HG03342 (cell line): ENCODE measurements around the gene EIF4ENIF1.
A peak's percentile ranks its signal among the peaks of the same experiment; 100 is the strongest.
"Not testable (repeated sequence)": the region's sequence is repeated elsewhere in the genome, so short reads cannot be mapped to it uniquely, and the experiment has no call there.

Experiments
- ATAC-seq: cut with Tn5 transposase; IDR thresholded peaks from one replicate; pipeline ENCODE4 v1.9.1; 2021; ENCODE audit warnings: mild to moderate bottlenecking, moderate library complexity; ENCODE audit not compliant: unreplicated experiment

Gene EIF4ENIF1

DNA sequence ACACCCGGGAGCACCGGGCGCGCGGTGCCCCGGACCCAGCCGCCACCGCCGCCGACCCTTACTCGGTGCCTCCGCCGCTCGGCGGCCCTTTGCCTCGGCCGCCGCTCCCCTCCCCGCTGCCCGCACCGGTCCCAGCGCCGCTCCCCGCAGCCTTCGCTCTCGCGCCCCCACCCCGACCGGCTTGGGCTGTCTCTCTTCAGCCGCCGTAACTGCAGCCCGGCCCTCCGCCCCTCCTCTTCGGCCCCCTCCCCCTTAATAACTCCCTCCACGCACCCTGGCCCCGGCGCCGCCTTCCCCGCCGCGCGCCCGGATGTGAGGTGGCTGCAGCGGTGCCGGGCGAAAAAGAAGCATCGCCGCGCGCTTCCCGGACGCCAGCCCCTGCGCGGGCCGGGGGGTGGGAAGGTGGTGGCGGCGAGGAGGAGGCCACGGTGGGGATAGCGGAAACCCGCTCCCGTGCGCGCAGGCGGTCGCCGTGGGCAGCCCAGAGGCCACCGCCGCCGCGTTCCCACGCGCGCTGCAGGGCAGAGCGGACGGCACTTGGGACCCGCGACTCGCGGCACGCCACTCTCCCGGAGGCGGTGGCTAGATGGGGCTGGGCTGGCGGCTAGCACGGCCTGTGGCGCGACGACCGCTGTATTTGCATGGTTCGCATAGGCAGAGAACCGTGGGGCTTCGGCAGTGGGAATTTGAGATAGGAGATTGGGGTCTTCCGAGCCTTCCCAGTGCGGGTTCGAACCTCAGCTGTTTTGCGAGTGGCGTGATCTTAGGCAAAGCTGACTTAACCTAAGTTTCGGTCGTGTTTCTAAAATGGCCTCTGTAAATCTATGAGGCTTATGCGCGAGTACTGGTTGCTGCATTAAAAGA lies at the start of gene EIF4ENIF1:
EIF4ENIF1 (minus strand) TSS at position 211 of the 864 bp plus-strand sequence. CDS start 1,124 bp downstream, outside the sequence.
- ATAC-seq, result peak; percentile 36

DNA sequence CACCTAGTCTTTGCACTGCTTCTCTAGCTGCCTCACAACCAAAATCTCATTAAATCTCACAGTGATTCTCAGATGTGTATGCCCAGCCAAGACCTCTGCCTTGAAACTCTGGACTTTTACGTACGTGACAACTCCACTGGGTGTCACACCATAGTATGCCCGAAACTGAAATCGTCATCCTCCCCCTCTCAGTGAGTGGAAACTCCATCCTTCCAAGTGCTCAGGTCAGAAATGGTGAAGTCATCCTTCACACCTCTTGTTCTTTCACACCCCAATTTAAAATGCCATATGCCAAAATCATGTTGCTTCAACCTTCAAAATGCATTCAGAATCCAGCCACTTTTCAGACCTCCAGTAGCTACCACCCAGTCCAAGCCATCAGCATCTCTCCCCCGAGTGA lies 49.2 kb upstream of the EIF4ENIF1 start:
- no peak for ATAC-seq

- peak; percentile 47 for ATAC-seq
Measured at GRCh38 chr22:31537019-31537535, 47.4 kb upstream of the EIF4ENIF1 start.

DNA sequence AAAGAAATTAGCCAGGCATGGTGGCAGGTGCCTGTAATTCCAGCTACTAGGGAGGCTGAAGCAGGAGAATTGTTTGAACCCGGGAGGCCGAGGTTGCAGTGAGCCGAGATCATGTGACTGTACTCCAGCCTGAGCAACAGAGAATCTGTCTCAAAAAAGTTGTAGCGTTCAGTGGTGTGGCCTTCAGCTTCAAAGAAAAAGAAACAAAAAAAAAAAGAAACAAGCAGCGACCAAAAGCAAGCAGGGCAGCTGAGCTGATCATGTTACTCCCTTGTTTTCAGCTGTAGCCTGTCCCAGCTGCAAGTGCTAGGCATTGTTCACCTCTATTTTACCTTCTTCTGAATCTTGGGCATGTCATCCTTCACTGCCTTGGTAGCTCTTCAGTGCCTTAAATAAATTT lies 43.7 kb upstream of the EIF4ENIF1 start:
- no peak for ATAC-seq

GRCh38 chr22:31532060-31532459 lies 42.4 kb upstream of the EIF4ENIF1 start:
- ATAC-seq, result no peak

DNA sequence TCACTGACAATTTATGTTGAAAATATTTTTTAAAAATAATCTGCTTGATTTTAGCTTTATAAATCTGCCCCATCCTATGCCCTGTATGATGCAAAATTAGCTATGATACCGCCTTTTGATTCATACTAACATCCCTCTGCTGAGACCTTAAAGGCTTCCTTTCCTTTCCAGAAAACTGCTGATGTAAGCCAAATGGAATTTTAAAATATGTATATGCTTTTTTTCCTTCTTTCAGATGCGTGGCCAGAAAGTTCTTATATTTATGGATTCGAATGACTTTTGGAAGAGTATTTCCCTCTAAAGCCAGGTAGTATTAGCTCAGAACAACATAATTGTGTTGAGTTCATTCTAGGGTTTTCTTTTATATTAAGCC lies 41.2 kb upstream of the EIF4ENIF1 start:
- ATAC-seq, result no peak

- ATAC-seq, result no peak
Measured at GRCh38 chr22:31526270-31526669, 36.6 kb upstream of the EIF4ENIF1 start.

- not testable (repeated sequence) for ATAC-seq
Measured at GRCh38 chr22:31524132-31524531, 34.5 kb upstream of the EIF4ENIF1 start.

- no peak for ATAC-seq
Measured at GRCh38 chr22:31520051-31520450, 30.4 kb upstream of the EIF4ENIF1 start.

GRCh38 chr22:31509061-31509762 lies 19.6 kb upstream of the EIF4ENIF1 start:
- ATAC-seq, result no peak

DNA sequence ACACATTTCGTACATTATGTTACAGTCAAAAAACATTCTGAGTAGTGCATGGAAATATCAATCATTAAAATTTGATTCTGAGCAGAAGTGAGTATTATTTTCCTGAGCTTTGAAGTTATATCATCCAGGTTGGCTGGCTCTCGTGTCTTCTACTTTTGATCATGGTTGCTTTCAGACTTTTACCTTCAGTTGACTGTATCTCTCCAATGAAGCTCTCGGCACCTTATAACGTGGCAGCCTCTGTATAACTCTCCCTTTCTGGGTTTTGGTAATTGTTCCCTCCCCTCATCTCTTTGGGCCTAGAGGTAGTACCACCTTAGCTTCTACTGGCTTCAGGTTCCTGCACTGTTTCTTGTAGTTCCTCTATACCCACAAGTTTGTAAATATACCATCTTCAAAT lies 18.9 kb upstream of the EIF4ENIF1 start:
- ATAC-seq, result no peak

- ATAC-seq, result not testable (repeated sequence)
Measured at GRCh38 chr22:31507517-31507916, 17.9 kb upstream of the EIF4ENIF1 start.

DNA sequence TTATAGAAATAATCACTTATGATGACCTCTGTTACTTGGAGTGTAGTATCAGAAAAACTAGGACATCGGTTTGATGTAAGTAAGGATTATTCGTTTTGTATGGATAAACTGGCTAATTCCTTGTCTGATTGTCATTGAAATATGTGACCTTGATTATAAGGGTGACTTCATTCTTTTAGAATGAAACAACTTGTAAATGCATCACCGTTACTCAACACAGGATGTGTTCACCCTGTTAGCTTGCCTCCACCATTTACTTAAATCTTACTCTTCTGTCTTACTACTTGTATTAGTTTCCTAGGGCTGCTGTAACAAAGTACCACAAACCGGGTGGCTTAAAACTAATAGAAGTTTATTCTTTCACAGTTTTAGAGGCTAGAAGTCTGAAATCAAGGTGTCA lies 14.6 kb upstream of the EIF4ENIF1 start:
- no peak for ATAC-seq

GRCh38 chr22:31503211-31503964 lies 13.7 kb upstream of the EIF4ENIF1 start:
- ATAC-seq, result no peak

DNA sequence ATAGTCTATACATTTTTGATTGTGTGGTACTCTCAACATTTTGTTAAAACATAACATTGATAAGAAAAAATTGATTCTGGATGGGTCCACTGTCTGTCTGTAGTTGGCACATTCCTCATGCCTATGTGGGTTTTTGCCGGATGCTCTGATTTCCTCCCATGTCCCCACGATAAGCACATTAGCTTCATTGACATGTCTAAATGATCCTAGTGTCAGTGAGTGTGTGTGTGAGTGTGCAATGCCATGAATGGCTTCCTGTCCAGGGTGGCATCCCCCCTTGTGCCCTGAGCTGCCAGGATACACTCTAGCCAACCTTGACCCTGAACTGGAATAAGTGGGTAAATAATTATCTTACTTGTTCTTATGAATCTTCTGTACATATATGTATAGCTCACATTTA lies 12.1 kb upstream of the EIF4ENIF1 start:
- ATAC-seq, result no peak

- ATAC-seq, result no peak
Measured at GRCh38 chr22:31497148-31497938, 7.7 kb upstream of the EIF4ENIF1 start.

GRCh38 chr22:31496735-31497146 lies 7.1 kb upstream of the EIF4ENIF1 start:
- ATAC-seq, result peak; percentile 6

DNA sequence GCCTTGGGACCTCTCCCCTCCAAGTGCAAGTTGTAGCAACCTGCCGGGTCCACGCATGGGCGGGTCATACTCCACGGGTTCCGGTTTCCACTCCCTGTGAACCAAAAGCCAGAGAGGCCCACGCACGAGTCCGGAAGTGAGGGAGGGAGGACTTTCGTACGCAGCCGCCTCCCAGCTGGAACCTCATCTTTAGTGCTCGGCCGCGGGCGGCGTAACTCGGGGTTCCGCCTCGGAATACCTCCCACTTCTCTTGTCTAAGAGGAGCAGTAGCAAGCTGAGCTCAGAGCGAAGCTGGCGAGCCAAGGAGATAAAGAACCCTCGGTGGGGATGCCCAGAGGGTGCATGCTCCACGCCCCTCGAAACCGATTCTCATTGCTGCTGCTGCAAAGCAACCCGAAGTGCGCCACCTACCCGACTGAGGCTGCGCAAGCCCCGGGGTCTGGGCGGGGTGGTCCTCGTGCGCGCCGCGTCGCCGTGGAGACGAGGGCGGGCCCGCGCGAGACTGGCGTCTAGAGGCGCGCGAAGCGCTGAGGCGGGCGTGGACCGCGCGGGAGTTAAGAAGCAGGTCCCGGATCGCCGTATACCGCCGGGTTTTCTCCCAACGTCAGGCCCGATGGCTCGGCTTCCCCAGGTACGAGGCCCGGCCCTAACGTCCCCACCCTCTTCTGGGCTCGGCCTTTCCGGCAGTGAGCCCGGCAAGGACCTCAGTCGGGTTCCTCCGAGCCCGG lies 6.5 kb upstream of the EIF4ENIF1 start, which contains the start of gene SFI1:
SFI1 (plus strand) TSS at position 530 of the 728 bp plus-strand sequence. CDS start 11,749 bp downstream, outside the sequence.
- ATAC-seq, result peak; percentile 82

DNA sequence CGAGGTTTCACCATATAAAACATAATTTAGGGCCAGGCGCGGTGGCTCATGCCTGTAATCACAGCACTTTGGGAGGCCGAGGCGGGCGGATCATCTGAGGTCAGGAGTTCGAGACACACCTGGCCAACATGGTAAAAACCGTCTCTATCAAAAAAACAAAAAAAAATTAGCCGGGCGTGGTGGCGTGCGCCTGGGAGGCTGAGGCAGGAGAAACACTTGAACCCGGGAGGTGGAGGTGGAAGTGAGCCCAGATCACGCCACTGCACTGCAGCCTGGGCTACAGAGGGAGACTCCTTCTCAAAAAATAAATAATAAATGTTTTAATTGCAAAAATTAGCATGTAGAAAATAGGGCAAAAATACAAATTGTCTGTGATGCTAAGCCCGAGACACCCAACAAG lies 5.7 kb upstream of the EIF4ENIF1 start:
- no peak for ATAC-seq
